K562 (cell line): ENCODE measurements around the gene HARS1. TPM values are rescaled to one million over a fixed set of nuclear protein-coding genes. Genes with fewer than 3 reads are reported as not detected.

Experiments
- ATAC-seq: fragments of 200-7000 bp; cut with Tn5 transposase; 3 replicates; pipeline ENCODE4 v1.9.1; 2020; ENCODE audit warnings: moderate library complexity
- BruUV-seq: library from RNA; stranded (reverse); fragments of 400-500 nt; replicated peaks from 2 replicates; lab custom pipeline; 2021; lab: Mats Ljungman, UMichigan
- CTCF ChIA-PET: fragments of 300-600 bp; formaldehyde crosslinking; extraction: SDS; loops from one replicate; lab custom pipeline; 2021; ENCODE audit warnings: low intra/inter-chr PET ratio; lab: Yijun Ruan, JAX
- POLR2A ChIA-PET: fragments of 300-600, 350-650 bp; sonication (Branson Sonifier 250); formaldehyde crosslinking; extraction: SDS; loops from one replicate; lab custom pipeline; 2021; ENCODE audit warnings: antibody characterized with exemption, inconsistent platforms; lab: Yijun Ruan, JAX
- DNase-seq, 4 experiments: peaks; one replicate each; pipeline versions ENCODE4 v3.0.0 to v3.0.0-alpha.2; 2011 to 2018; ENCODE audit warnings: low spot score in 3 of 4, mixed read lengths in 3 of 4; ENCODE audit errors: extremely low read depth in 1 of 4
- FAIRE-seq: peaks from 2 replicates; lab custom pipeline; 2011; peaks lifted over from hg19 to GRCh38; lab: Jason Lieb, UNC
- H2AFZ ChIP-seq: 2 replicates; pipeline ENCODE4 v1.6.0; 2011; ENCODE audit warnings: low read depth, low read length, control low read depth, inconsistent platforms
- H3K27ac ChIP-seq: fragments of 200-600 bp; 3 replicates; pipeline ENCODE4 v1.8.0; 2011; ENCODE audit warnings: low read depth, mild to moderate bottlenecking, control low read depth, inconsistent platforms, low read length, moderate library complexity, mixed read lengths; ENCODE audit errors: extremely low read depth
- H3K27me3 ChIP-seq, 2 experiments: fragments of 300-600 bp in 1 of 2; 2 replicates in 1 of 2; 3 replicates in 1 of 2; pipeline versions ENCODE4 v1.6.0 to v1.8.0; 2011; ENCODE audit warnings: inconsistent platforms in 2 of 2, low read length in 2 of 2, mild to moderate bottlenecking in 1 of 2, mixed read lengths in 1 of 2, moderate library complexity in 1 of 2; ENCODE audit not compliant: control insufficient read depth in 2 of 2, insufficient read depth in 2 of 2
- H3K36me3 ChIP-seq: fragments of 300-600 bp; 3 replicates; pipeline ENCODE4 v1.8.0; 2011; ENCODE audit warnings: mild to moderate bottlenecking, low read length, inconsistent platforms; ENCODE audit not compliant: control insufficient read depth, insufficient read depth
- H3K4me1 ChIP-seq, 2 experiments: fragments of 200-600 bp in 1 of 2; replicated peaks in 1 of 2; 2 replicates in 1 of 2; 3 replicates in 1 of 2; pipeline versions ENCODE4 v1.5.1 to v1.8.0; 2011; ENCODE audit warnings: inconsistent platforms in 2 of 2, low read length in 2 of 2, mild to moderate bottlenecking in 1 of 2, mixed read lengths in 1 of 2, moderate library complexity in 1 of 2; ENCODE audit not compliant: control insufficient read depth in 2 of 2, insufficient read depth in 2 of 2
- H3K4me2 ChIP-seq: 2 replicates; pipeline ENCODE4 v1.6.1; 2011; ENCODE audit warnings: low read length, control low read depth, inconsistent platforms, mixed read lengths; ENCODE audit not compliant: insufficient read depth
- H3K4me3 ChIP-seq: fragments of 200-600 bp; sonication (generic), shearing (Covaris generic); 2 replicates; pipeline ENCODE4 v1.5.1; 2016; ENCODE audit warnings: control low read depth, inconsistent platforms
- H3K79me2 ChIP-seq: fragments of 200-600 bp; 3 replicates; pipeline ENCODE4 v1.8.0; 2011; ENCODE audit warnings: low read length, inconsistent platforms; ENCODE audit not compliant: control insufficient read depth, insufficient read depth
- H3K9ac ChIP-seq, 2 experiments: 2 replicates each; pipeline versions ENCODE4 v1.6.0 to v1.6.1; 2011; ENCODE audit warnings: low read depth in 2 of 2, low read length in 2 of 2, control low read depth in 1 of 2, inconsistent platforms in 1 of 2, mild to moderate bottlenecking in 1 of 2, mixed read lengths in 1 of 2; ENCODE audit not compliant: insufficient read depth in 1 of 2
- H3K9me1 ChIP-seq: one replicate; pipeline ENCODE4 v1.6.0; 2011; ENCODE audit warnings: inconsistent platforms, mild to moderate bottlenecking, low read length, moderate library complexity; ENCODE audit not compliant: control insufficient read depth, insufficient read depth
- H3K9me3 ChIP-seq: replicated peaks from 2 replicates; pipeline ENCODE4 v1.5.1; 2011; ENCODE audit warnings: low read depth, low read length, inconsistent platforms; ENCODE audit not compliant: control insufficient read depth, insufficient read depth
- H4K20me1 ChIP-seq: replicated peaks from 2 replicates; pipeline ENCODE4 v1.6.1; 2011; ENCODE audit warnings: low read length, inconsistent platforms, mixed read lengths; ENCODE audit not compliant: control insufficient read depth, insufficient read depth
- CLOCK ChIP-seq: fragments of 250-450 bp; sonication (Bioruptor Pico); IDR thresholded peaks from 2 replicates; pipeline ENCODE4 v1.4.0; 2020; ENCODE audit warnings: mild to moderate bottlenecking, moderate library complexity, borderline replicate concordance
- KAT2B ChIP-seq: IDR thresholded peaks from one replicate; pipeline ENCODE4 v1.6.1; 2012; ENCODE audit warnings: low read depth, mild to moderate bottlenecking, control low read depth, inconsistent platforms, low read length, moderate library complexity
- MECOM ChIP-seq: fragments of 250-450 bp; sonication (Bioruptor Pico); IDR thresholded peaks from 2 replicates; pipeline ENCODE4 v1.8.0; 2022; ENCODE audit warnings: inconsistent platforms
- MED1 ChIP-seq: sonication (generic); formaldehyde crosslinking; IDR thresholded peaks from 2 replicates; pipeline ENCODE4 v1.8.1; 2023; ENCODE audit warnings: missing genetic modification reagents, borderline replicate concordance
- NRF1 ChIP-seq, 2 experiments: fragments of 450-650 bp; IDR thresholded peaks in 1 of 2; conservative IDR thresholded peaks in 1 of 2; 2 replicates each; pipeline ENCODE4 v1.6.1; 2014; ENCODE audit warnings: mild to moderate bottlenecking in 2 of 2
- SRSF7 ChIP-seq: fragments of 200-400 bp; formaldehyde crosslinking; optimal IDR thresholded peaks from 2 replicates; pipeline ENCODE3; 2017; ENCODE audit warnings: mild to moderate bottlenecking, low read depth, low read length
- ZNF408 ChIP-seq: fragments of 250-450 bp; sonication (Bioruptor Pico); IDR thresholded peaks from 2 replicates; pipeline ENCODE4 v1.4.0; 2020; ENCODE audit warnings: low read depth, mild to moderate bottlenecking, moderate library complexity
- ZNF609 ChIP-seq: sonication (generic); formaldehyde crosslinking; IDR thresholded peaks from 2 replicates; pipeline ENCODE4 v1.8.1; 2023; ENCODE audit warnings: missing genetic modification reagents, mild to moderate bottlenecking, borderline replicate concordance
- ZNF707 ChIP-seq: fragments of 250-450 bp; sonication (Bioruptor Pico); conservative IDR thresholded peaks from 2 replicates; pipeline ENCODE4 v1.8.0; 2022; ENCODE audit warnings: inconsistent platforms, mild to moderate bottlenecking, moderate library complexity
- WGBS: fragments of 100-300 bp; shearing (Covaris generic); methylation state at CpG from one replicate; pipeline ENCODE4 v1.1.6; 2016; ENCODE audit warnings: low coverage, mixed read lengths; ENCODE audit not compliant: insufficient coverage; ENCODE audit errors: missing lambda C conversion rate; 5-methylcytosine and 5-hydroxymethylcytosine counted together
- in situ Hi-C: fragments of 300-500 bp; cut with MboI; formaldehyde crosslinking; loops from 4 replicates; pipeline ENCODE4 v1.15.0; 2018; ENCODE audit warnings: inconsistent platforms, mixed read lengths
- intact Hi-C: fragments of 100-400 bp; cut with micrococcal nuclease; formaldehyde crosslinking; loops from 2 replicates; pipeline ENCODE4 v1.14.2; 2022
- polyA plus RNA-seq, 8 experiments: library from polyadenylated mRNA; depleted of rRNA in 4 of 8; stranded (reverse) in 5 of 8; unstranded in 3 of 8; fragments of >200 nt; fragmentation: Nextera tagmentation in 2 of 8; fragmentation: Illumina TruSeq in 1 of 8; extraction: Ambion mirVana in 2 of 8; extraction: Trizol in 1 of 8; gene quantifications; 2 replicates each; pipeline versions ENCODE4 v1.2.1 to v1.2.3, GENCODE V29; 2011 to 2014; ENCODE audit warnings: inconsistent platforms in 1 of 8, missing spikeins in 1 of 8
- total RNA-seq, 7 experiments: library from RNA; depleted of rRNA in 6 of 7; stranded (reverse); fragments of >200 nt in 6 of 7; fragmentation: Illumina TruSeq in 2 of 7; extraction: Trizol in 2 of 7; gene quantifications; 2 replicates each; pipeline versions ENCODE4 v1.2.1 to v1.2.3, GENCODE V29; 2011 to 2021; ENCODE audit warnings: low replicate concordance in 1 of 7
- TF ChIP-seq, protein P1 (sequence below): fragments of 450-650 bp; IDR thresholded peaks from one replicate; pipeline ENCODE4 v1.6.1; 2018; ENCODE audit warnings: mild to moderate bottlenecking, moderate library complexity; ENCODE audit not compliant: partially characterized antibody
- TF ChIP-seq, protein P2 (sequence below): fragments of 250-450 bp; sonication (Bioruptor Pico); IDR thresholded peaks from 2 replicates; pipeline ENCODE4 v1.8.0; 2021; ENCODE audit warnings: moderate library complexity, mild to moderate bottlenecking, inconsistent platforms

HARS1 gene
- total and polyA plus RNA-seq, 9 of the 15 experiments (the other 6 are each of a cell fraction or from before 2014, with no cell fraction given) = 13.5 to 88.5 (median 75.2) TPM

DNA sequence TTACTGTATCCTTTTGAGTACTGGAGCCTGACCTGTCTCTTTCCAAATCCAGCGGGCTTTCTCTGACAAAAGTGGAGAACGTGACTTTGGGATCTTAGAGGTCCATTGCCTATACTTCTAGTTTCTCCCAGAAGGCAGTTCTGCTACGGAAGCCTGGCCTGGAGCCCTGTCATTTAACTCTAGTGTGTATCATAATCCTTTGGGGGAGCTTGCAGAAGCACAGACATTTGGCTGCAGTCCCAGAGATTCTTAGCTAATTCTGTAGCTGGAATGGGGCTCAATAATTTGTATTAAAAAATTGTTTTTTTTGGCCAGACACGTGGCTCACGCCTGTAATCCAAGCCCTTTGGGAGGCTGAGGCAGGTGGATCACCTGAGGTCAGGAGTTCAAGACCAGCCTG is 3.1 kb upstream of the HARS1 start:
- 87% methylated on average over 5 of the region's 5 CpGs for WGBS
- DNase-seq (no peak), ATAC-seq (no peak), FAIRE-seq (no peak)
- H3K9ac ChIP-seq = no peak overlapping the region
- no peak overlapping the region for H3K4me3 ChIP-seq
- H3K79me2 ChIP-seq = peaks cover 37% of the 10 kb centered on the region
- no peak overlapping the region for H3K4me2 ChIP-seq
- no peak overlapping the region for H2AFZ ChIP-seq
- H3K4me1 ChIP-seq = peaks cover 5 to 14% of the 10 kb centered on the region in 2 experiments; a peak in 3 of 5 replicates
- H3K9me1 ChIP-seq = no peaks in the 10 kb centered on the region
- POLR2A ChIA-PET = interaction anchor here (1.1 kb wide), 1 partner anchor 17 kb away, joined by 3 read pairs; no protein-coding TSS in a partner anchor
- H3K27me3 ChIP-seq = no peaks in the 10 kb centered on the region
- no peaks in the 10 kb centered on the region for H3K9me3 ChIP-seq
- peaks cover 66% of the 10 kb centered on the region for H3K36me3 ChIP-seq
- CTCF ChIA-PET = no interaction called here
- H4K20me1 ChIP-seq = no peaks in the 10 kb centered on the region
- in situ Hi-C loops = no loop called here
- intact Hi-C loops = no loop called here
- H3K27ac ChIP-seq = no peak overlapping the region
- no TSS peak for BruUV-seq
- TF ChIP-seq ZNF707 (no peak), MED1 (CRISPR knock-in tag) (no peak), NRF1 (conservative IDR thresholded peaks at IDR 0.05 in 1 of 2, IDR thresholded peaks at IDR 0.05 in 1 of 2) (no peak), MECOM (CRISPR knock-in tag) (no peak), SRSF7 (no peak), ZNF408 (CRISPR knock-in tag) (no peak), CLOCK (CRISPR knock-in tag) (no peak), KAT2B (no peak), ZNF609 (CRISPR knock-in tag) (no peak)
- TF ChIP-seq, protein P1, sequence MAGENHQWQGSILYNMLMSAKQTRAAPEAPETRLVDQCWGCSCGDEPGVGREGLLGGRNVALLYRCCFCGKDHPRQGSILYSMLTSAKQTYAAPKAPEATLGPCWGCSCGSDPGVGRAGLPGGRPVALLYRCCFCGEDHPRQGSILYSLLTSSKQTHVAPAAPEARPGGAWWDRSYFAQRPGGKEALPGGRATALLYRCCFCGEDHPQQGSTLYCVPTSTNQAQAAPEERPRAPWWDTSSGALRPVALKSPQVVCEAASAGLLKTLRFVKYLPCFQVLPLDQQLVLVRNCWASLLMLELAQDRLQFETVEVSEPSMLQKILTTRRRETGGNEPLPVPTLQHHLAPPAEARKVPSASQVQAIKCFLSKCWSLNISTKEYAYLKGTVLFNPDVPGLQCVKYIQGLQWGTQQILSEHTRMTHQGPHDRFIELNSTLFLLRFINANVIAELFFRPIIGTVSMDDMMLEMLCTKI = no peak
- TF ChIP-seq, protein P2, sequence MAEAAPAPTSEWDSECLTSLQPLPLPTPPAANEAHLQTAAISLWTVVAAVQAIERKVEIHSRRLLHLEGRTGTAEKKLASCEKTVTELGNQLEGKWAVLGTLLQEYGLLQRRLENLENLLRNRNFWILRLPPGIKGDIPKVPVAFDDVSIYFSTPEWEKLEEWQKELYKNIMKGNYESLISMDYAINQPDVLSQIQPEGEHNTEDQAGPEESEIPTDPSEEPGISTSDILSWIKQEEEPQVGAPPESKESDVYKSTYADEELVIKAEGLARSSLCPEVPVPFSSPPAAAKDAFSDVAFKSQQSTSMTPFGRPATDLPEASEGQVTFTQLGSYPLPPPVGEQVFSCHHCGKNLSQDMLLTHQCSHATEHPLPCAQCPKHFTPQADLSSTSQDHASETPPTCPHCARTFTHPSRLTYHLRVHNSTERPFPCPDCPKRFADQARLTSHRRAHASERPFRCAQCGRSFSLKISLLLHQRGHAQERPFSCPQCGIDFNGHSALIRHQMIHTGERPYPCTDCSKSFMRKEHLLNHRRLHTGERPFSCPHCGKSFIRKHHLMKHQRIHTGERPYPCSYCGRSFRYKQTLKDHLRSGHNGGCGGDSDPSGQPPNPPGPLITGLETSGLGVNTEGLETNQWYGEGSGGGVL (CRISPR knock-in tag) = no peak
